Activated naive CD4-positive, alpha-beta T cell treated with anti-CD3 and anti-CD28 coated beads, Interleukin-2, amount 50 U/mL, for 24 hours (primary cell): ENCODE results near the gene MAP3K9.
"Not testable (repeated sequence)": the region's sequence is repeated elsewhere in the genome, so short reads cannot be mapped to it uniquely, and the experiment has no call there.

Source experiments
- H3K27ac Mint-ChIP-seq: one replicate; pipeline ENCODE4 v1.8.0; 2021; ENCODE audit warnings: mild to moderate bottlenecking, mixed read lengths
- H3K27me3 Mint-ChIP-seq: one replicate; pipeline ENCODE4 v1.8.0; 2021; ENCODE audit warnings: mixed read lengths
- H3K36me3 Mint-ChIP-seq: one replicate; pipeline ENCODE4 v1.8.0; 2021; ENCODE audit warnings: mixed read lengths
- H3K4me1 Mint-ChIP-seq: one replicate; pipeline ENCODE4 v1.8.0; 2021; ENCODE audit warnings: mixed read lengths
- H3K4me3 Mint-ChIP-seq: one replicate; pipeline ENCODE4 v1.8.0; 2021; ENCODE audit warnings: mild to moderate bottlenecking, mixed read lengths
- H3K9me3 Mint-ChIP-seq: one replicate; pipeline ENCODE4 v1.8.0; 2021; ENCODE audit warnings: mixed read lengths

The MAP3K9 gene

GRCh38 chr14:70706177-70706576, 103.1 kb downstream of the MAP3K9 start:
- no peaks in the 10 kb centered on the region for H3K4me1 Mint-ChIP-seq
- H3K27ac Mint-ChIP-seq = no peak overlapping the region

GRCh38 chr14:70704960-70705359, 104.4 kb downstream of the MAP3K9 start:
- no peaks in the 10 kb centered on the region for H3K27me3 Mint-ChIP-seq
- H3K27ac Mint-ChIP-seq = no peak overlapping the region
- H3K36me3 Mint-ChIP-seq = no peaks in the 10 kb centered on the region
- no peak overlapping the region for H3K4me3 Mint-ChIP-seq
- no peaks in the 10 kb centered on the region for H3K4me1 Mint-ChIP-seq
- no peaks in the 10 kb centered on the region for H3K9me3 Mint-ChIP-seq

More at GRCh38 chr14:70706177-70706576, 103.1 kb downstream of the MAP3K9 start:
- no peaks in the 10 kb centered on the region for H3K27me3 Mint-ChIP-seq
- no peak overlapping the region for H3K4me3 Mint-ChIP-seq
- no peaks in the 10 kb centered on the region for H3K9me3 Mint-ChIP-seq
- no peaks in the 10 kb centered on the region for H3K36me3 Mint-ChIP-seq

GRCh38 chr14:70703621-70704168, 105.6 kb downstream of the MAP3K9 start:
- not testable (repeated sequence) for H3K9me3 Mint-ChIP-seq, H3K4me3 Mint-ChIP-seq, H3K27ac Mint-ChIP-seq, H3K36me3 Mint-ChIP-seq, H3K27me3 Mint-ChIP-seq, H3K4me1 Mint-ChIP-seq

- H3K4me3 Mint-ChIP-seq = no peak overlapping the region
- no peaks in the 10 kb centered on the region for H3K9me3 Mint-ChIP-seq
- H3K27me3 Mint-ChIP-seq = no peaks in the 10 kb centered on the region
- H3K36me3 Mint-ChIP-seq = no peaks in the 10 kb centered on the region
- H3K4me1 Mint-ChIP-seq = no peaks in the 10 kb centered on the region
- H3K27ac Mint-ChIP-seq = no peak overlapping the region
Measured at GRCh38 chr14:70702161-70702560, 107.2 kb downstream of the MAP3K9 start.

- Mint-ChIP-seq H3K36me3 (no peaks in the 10 kb centered on the region), H3K9me3 (no peaks in the 10 kb centered on the region), H3K27ac (no peak overlapping the region), H3K4me3 (no peak overlapping the region), H3K4me1 (no peaks in the 10 kb centered on the region), H3K27me3 (no peaks in the 10 kb centered on the region)
Measured at GRCh38 chr14:70701610-70702009, 107.7 kb downstream of the MAP3K9 start.

GRCh38 chr14:70700955-70701585, 108.2 kb downstream of the MAP3K9 start:
- H3K27ac Mint-ChIP-seq = no peak overlapping the region
- H3K9me3 Mint-ChIP-seq = no peaks in the 10 kb centered on the region
- H3K36me3 Mint-ChIP-seq = no peaks in the 10 kb centered on the region
- no peaks in the 10 kb centered on the region for H3K27me3 Mint-ChIP-seq
- H3K4me1 Mint-ChIP-seq = no peaks in the 10 kb centered on the region
- no peak overlapping the region for H3K4me3 Mint-ChIP-seq

GRCh38 chr14:70699646-70700045, 109.7 kb downstream of the MAP3K9 start:
- H3K4me1 Mint-ChIP-seq = no peaks in the 10 kb centered on the region
- H3K27me3 Mint-ChIP-seq = no peaks in the 10 kb centered on the region
- no peak overlapping the region for H3K27ac Mint-ChIP-seq
- no peaks in the 10 kb centered on the region for H3K36me3 Mint-ChIP-seq
- no peak overlapping the region for H3K4me3 Mint-ChIP-seq
- no peaks in the 10 kb centered on the region for H3K9me3 Mint-ChIP-seq

GRCh38 chr14:70698288-70698687, 111.0 kb downstream of the MAP3K9 start:
- H3K36me3 Mint-ChIP-seq = no peaks in the 10 kb centered on the region
- no peaks in the 10 kb centered on the region for H3K27me3 Mint-ChIP-seq
- no peaks in the 10 kb centered on the region for H3K4me1 Mint-ChIP-seq
- H3K9me3 Mint-ChIP-seq = no peaks in the 10 kb centered on the region
- no peak overlapping the region for H3K27ac Mint-ChIP-seq
- no peak overlapping the region for H3K4me3 Mint-ChIP-seq

- Mint-ChIP-seq H3K36me3 (no peaks in the 10 kb centered on the region), H3K4me3 (no peak overlapping the region), H3K27me3 (no peaks in the 10 kb centered on the region), H3K27ac (no peak overlapping the region), H3K4me1 (no peaks in the 10 kb centered on the region), H3K9me3 (no peaks in the 10 kb centered on the region)
Measured at GRCh38 chr14:70697701-70698100, 111.6 kb downstream of the MAP3K9 start.

- H3K36me3 Mint-ChIP-seq = no peaks in the 10 kb centered on the region
- no peak overlapping the region for H3K4me3 Mint-ChIP-seq
- H3K27ac Mint-ChIP-seq = no peak overlapping the region
- no peaks in the 10 kb centered on the region for H3K27me3 Mint-ChIP-seq
- no peaks in the 10 kb centered on the region for H3K4me1 Mint-ChIP-seq
- H3K9me3 Mint-ChIP-seq = no peaks in the 10 kb centered on the region
Measured at GRCh38 chr14:70696026-70696425, 113.3 kb downstream of the MAP3K9 start.

- Mint-ChIP-seq H3K9me3 (no peaks in the 10 kb centered on the region), H3K36me3 (no peaks in the 10 kb centered on the region), H3K27me3 (no peaks in the 10 kb centered on the region), H3K4me1 (no peaks in the 10 kb centered on the region), H3K4me3 (no peak overlapping the region), H3K27ac (no peak overlapping the region)
Measured at GRCh38 chr14:70692210-70692609, 117.1 kb downstream of the MAP3K9 start.

- no peak overlapping the region for H3K27ac Mint-ChIP-seq
- H3K36me3 Mint-ChIP-seq = no peaks in the 10 kb centered on the region
- H3K27me3 Mint-ChIP-seq = no peaks in the 10 kb centered on the region
- no peaks in the 10 kb centered on the region for H3K4me1 Mint-ChIP-seq
- H3K4me3 Mint-ChIP-seq = no peak overlapping the region
- H3K9me3 Mint-ChIP-seq = no peaks in the 10 kb centered on the region
Measured at GRCh38 chr14:70685474-70686197, 123.7 kb downstream of the MAP3K9 start.

GRCh38 chr14:70683983-70684382, 125.3 kb downstream of the MAP3K9 start:
- Mint-ChIP-seq H3K27ac (no peak overlapping the region), H3K4me1 (no peaks in the 10 kb centered on the region), H3K4me3 (no peak overlapping the region), H3K9me3 (no peaks in the 10 kb centered on the region), H3K27me3 (no peaks in the 10 kb centered on the region), H3K36me3 (no peaks in the 10 kb centered on the region)

- H3K4me3 Mint-ChIP-seq = no peak overlapping the region
Measured at GRCh38 chr14:70680748-70681147, 128.6 kb downstream of the MAP3K9 start.

GRCh38 chr14:70677341-70677740, 132.0 kb downstream of the MAP3K9 start:
- Mint-ChIP-seq H3K9me3 (no peaks in the 10 kb centered on the region), H3K4me3 (no peak overlapping the region), H3K27ac (no peak overlapping the region), H3K36me3 (peaks cover 3% of the 10 kb centered on the region), H3K4me1 (no peaks in the 10 kb centered on the region), H3K27me3 (no peaks in the 10 kb centered on the region)

More at GRCh38 chr14:70680748-70681147, 128.6 kb downstream of the MAP3K9 start:
- Mint-ChIP-seq H3K27me3 (no peaks in the 10 kb centered on the region), H3K9me3 (no peaks in the 10 kb centered on the region), H3K4me1 (no peaks in the 10 kb centered on the region), H3K36me3 (peaks cover 1% of the 10 kb centered on the region), H3K27ac (no peak overlapping the region)
